K562 (cell line): ENCODE data around the gene TECPR1. TPM values are rescaled to one million over a fixed set of nuclear protein-coding genes. Genes with fewer than 3 reads are reported as not detected.

Experiments used
- ATAC-seq: fragments of 200-7000 bp; cut with Tn5 transposase; 3 replicates; pipeline ENCODE4 v1.9.1; 2020; ENCODE audit warnings: moderate library complexity
- BruUV-seq: library from RNA; stranded (reverse); fragments of 400-500 nt; replicated peaks from 2 replicates; lab custom pipeline; 2021; lab: Mats Ljungman, UMichigan
- CTCF ChIA-PET: fragments of 300-600 bp; formaldehyde crosslinking; extraction: SDS; loops from one replicate; lab custom pipeline; 2021; ENCODE audit warnings: low intra/inter-chr PET ratio; lab: Yijun Ruan, JAX
- POLR2A ChIA-PET: fragments of 300-600, 350-650 bp; sonication (Branson Sonifier 250); formaldehyde crosslinking; extraction: SDS; loops from one replicate; lab custom pipeline; 2021; ENCODE audit warnings: antibody characterized with exemption, inconsistent platforms; lab: Yijun Ruan, JAX
- DNase-seq, 4 experiments: peaks; one replicate each; pipeline versions ENCODE4 v3.0.0 to v3.0.0-alpha.2; 2011 to 2018; ENCODE audit warnings: low spot score in 3 of 4, mixed read lengths in 3 of 4; ENCODE audit errors: extremely low read depth in 1 of 4
- FAIRE-seq: peaks from 2 replicates; lab custom pipeline; 2011; peaks lifted over from hg19 to GRCh38; lab: Jason Lieb, UNC
- H2AFZ ChIP-seq: 2 replicates; pipeline ENCODE4 v1.6.0; 2011; ENCODE audit warnings: low read depth, low read length, control low read depth, inconsistent platforms
- H3K27ac ChIP-seq: fragments of 200-600 bp; 3 replicates; pipeline ENCODE4 v1.8.0; 2011; ENCODE audit warnings: low read depth, mild to moderate bottlenecking, control low read depth, inconsistent platforms, low read length, moderate library complexity, mixed read lengths; ENCODE audit errors: extremely low read depth
- H3K27me3 ChIP-seq, 2 experiments: fragments of 300-600 bp in 1 of 2; 2 replicates in 1 of 2; 3 replicates in 1 of 2; pipeline versions ENCODE4 v1.6.0 to v1.8.0; 2011; ENCODE audit warnings: inconsistent platforms in 2 of 2, low read length in 2 of 2, mild to moderate bottlenecking in 1 of 2, mixed read lengths in 1 of 2, moderate library complexity in 1 of 2; ENCODE audit not compliant: control insufficient read depth in 2 of 2, insufficient read depth in 2 of 2
- H3K36me3 ChIP-seq: fragments of 300-600 bp; 3 replicates; pipeline ENCODE4 v1.8.0; 2011; ENCODE audit warnings: mild to moderate bottlenecking, low read length, inconsistent platforms; ENCODE audit not compliant: control insufficient read depth, insufficient read depth
- H3K4me1 ChIP-seq, 2 experiments: fragments of 200-600 bp in 1 of 2; replicated peaks in 1 of 2; 2 replicates in 1 of 2; 3 replicates in 1 of 2; pipeline versions ENCODE4 v1.5.1 to v1.8.0; 2011; ENCODE audit warnings: inconsistent platforms in 2 of 2, low read length in 2 of 2, mild to moderate bottlenecking in 1 of 2, mixed read lengths in 1 of 2, moderate library complexity in 1 of 2; ENCODE audit not compliant: control insufficient read depth in 2 of 2, insufficient read depth in 2 of 2
- H3K4me2 ChIP-seq: 2 replicates; pipeline ENCODE4 v1.6.1; 2011; ENCODE audit warnings: low read length, control low read depth, inconsistent platforms, mixed read lengths; ENCODE audit not compliant: insufficient read depth
- H3K4me3 ChIP-seq: fragments of 200-600 bp; sonication (generic), shearing (Covaris generic); 2 replicates; pipeline ENCODE4 v1.5.1; 2016; ENCODE audit warnings: control low read depth, inconsistent platforms
- H3K79me2 ChIP-seq: fragments of 200-600 bp; 3 replicates; pipeline ENCODE4 v1.8.0; 2011; ENCODE audit warnings: low read length, inconsistent platforms; ENCODE audit not compliant: control insufficient read depth, insufficient read depth
- H3K9ac ChIP-seq, 2 experiments: 2 replicates each; pipeline versions ENCODE4 v1.6.0 to v1.6.1; 2011; ENCODE audit warnings: low read depth in 2 of 2, low read length in 2 of 2, control low read depth in 1 of 2, inconsistent platforms in 1 of 2, mild to moderate bottlenecking in 1 of 2, mixed read lengths in 1 of 2; ENCODE audit not compliant: insufficient read depth in 1 of 2
- H3K9me1 ChIP-seq: one replicate; pipeline ENCODE4 v1.6.0; 2011; ENCODE audit warnings: inconsistent platforms, mild to moderate bottlenecking, low read length, moderate library complexity; ENCODE audit not compliant: control insufficient read depth, insufficient read depth
- H3K9me3 ChIP-seq: replicated peaks from 2 replicates; pipeline ENCODE4 v1.5.1; 2011; ENCODE audit warnings: low read depth, low read length, inconsistent platforms; ENCODE audit not compliant: control insufficient read depth, insufficient read depth
- H4K20me1 ChIP-seq: replicated peaks from 2 replicates; pipeline ENCODE4 v1.6.1; 2011; ENCODE audit warnings: low read length, inconsistent platforms, mixed read lengths; ENCODE audit not compliant: control insufficient read depth, insufficient read depth
- BDP1 ChIP-seq: IDR thresholded peaks from 3 replicates; pipeline ENCODE4 v1.6.1; 2011; ENCODE audit not compliant: insufficient read length, insufficient read depth
- CHD2 ChIP-seq: IDR thresholded peaks from 2 replicates; pipeline ENCODE4 v1.6.1; 2011; ENCODE audit warnings: low read depth, low read length
- CREB5 ChIP-seq: fragments of 250-450 bp; sonication (Bioruptor Pico); IDR thresholded peaks from 2 replicates; pipeline ENCODE4 v1.5.0; 2020; ENCODE audit warnings: mild to moderate bottlenecking
- CTBP1 ChIP-seq: fragments of 450-650 bp; IDR thresholded peaks from 2 replicates; pipeline ENCODE4 v1.6.1; 2016; ENCODE audit warnings: borderline replicate concordance
- LCOR ChIP-seq: sonication (generic); formaldehyde crosslinking; IDR thresholded peaks from 2 replicates; pipeline ENCODE4 v1.8.0; 2022; ENCODE audit warnings: mild to moderate bottlenecking, missing genetic modification reagents
- MBD2 ChIP-seq: sonication (generic); IDR thresholded peaks from 2 replicates; pipeline ENCODE4 v1.6.1; 2016; ENCODE audit warnings: low read depth, borderline replicate concordance
- MXD1 ChIP-seq: fragments of 250-450 bp; sonication (Bioruptor Pico); IDR thresholded peaks from 2 replicates; pipeline ENCODE4 v1.8.0; 2021; ENCODE audit warnings: borderline replicate concordance, mild to moderate bottlenecking, moderate library complexity; ENCODE audit not compliant: poor library complexity, severe bottlenecking
- NR0B1 ChIP-seq: fragments of 450-650 bp; IDR thresholded peaks from one replicate; pipeline ENCODE4 v1.6.1; 2018; ENCODE audit warnings: mild to moderate bottlenecking, moderate library complexity; ENCODE audit not compliant: partially characterized antibody
- RBM39 ChIP-seq: fragments of 200-400 bp; formaldehyde crosslinking; optimal IDR thresholded peaks from 2 replicates; pipeline ENCODE3; 2018; ENCODE audit warnings: low read depth, low read length
- SIN3A ChIP-seq, 2 experiments: fragments of 150-350 bp in 1 of 2; IDR thresholded peaks; 2 replicates each; pipeline ENCODE4 v1.6.1; 2011 to 2016; ENCODE audit warnings: borderline replicate concordance in 2 of 2, low read depth in 2 of 2, low read length in 2 of 2, mild to moderate bottlenecking in 2 of 2, moderate library complexity in 2 of 2; ENCODE audit not compliant: control insufficient read depth in 1 of 2
- SREBF2 ChIP-seq: sonication (generic); formaldehyde crosslinking; IDR thresholded peaks from 2 replicates; pipeline ENCODE4 v1.4.0; 2020; ENCODE audit warnings: mild to moderate bottlenecking, missing genetic modification reagents
- SRSF3 ChIP-seq: fragments of 200-400 bp; formaldehyde crosslinking; IDR thresholded peaks from 2 replicates; pipeline ENCODE4 v1.6.1; 2016; ENCODE audit warnings: mild to moderate bottlenecking, low read length, moderate library complexity; ENCODE audit not compliant: insufficient read depth
- TAF15 ChIP-seq: fragments of 200-400 bp; formaldehyde crosslinking; IDR thresholded peaks from 2 replicates; pipeline ENCODE4 v1.6.1; 2017; ENCODE audit warnings: mild to moderate bottlenecking, low read depth, low read length, moderate library complexity
- TFAP4 ChIP-seq: sonication (generic); formaldehyde crosslinking; IDR thresholded peaks from 2 replicates; pipeline ENCODE4 v1.8.0; 2022; ENCODE audit warnings: missing genetic modification reagents, mild to moderate bottlenecking, moderate library complexity, borderline replicate concordance
- ZKSCAN3 ChIP-seq: fragments of 250-450 bp; sonication (Bioruptor Pico); IDR thresholded peaks from 2 replicates; pipeline ENCODE4 v1.4.0; 2020
- ZNF3 ChIP-seq: fragments of 250-450 bp; sonication (Bioruptor Pico); IDR thresholded peaks from 2 replicates; pipeline ENCODE4 v1.5.0; 2021; ENCODE audit warnings: mild to moderate bottlenecking, moderate library complexity
- ZNF436 ChIP-seq: fragments of 250-450, 450-650 bp; sonication (Bioruptor Pico); formaldehyde crosslinking; IDR thresholded peaks from 2 replicates; pipeline ENCODE4 v1.7.0; 2020; ENCODE audit warnings: mild to moderate bottlenecking
- ZNF445 ChIP-seq: fragments of 250-450 bp; sonication (Bioruptor Pico); IDR thresholded peaks from 2 replicates; pipeline ENCODE4 v1.4.0; 2020; ENCODE audit warnings: low read depth, mild to moderate bottlenecking, moderate library complexity
- WGBS: fragments of 100-300 bp; shearing (Covaris generic); methylation state at CpG from one replicate; pipeline ENCODE4 v1.1.6; 2016; ENCODE audit warnings: low coverage, mixed read lengths; ENCODE audit not compliant: insufficient coverage; ENCODE audit errors: missing lambda C conversion rate; 5-methylcytosine and 5-hydroxymethylcytosine counted together
- in situ Hi-C: fragments of 300-500 bp; cut with MboI; formaldehyde crosslinking; loops from 4 replicates; pipeline ENCODE4 v1.15.0; 2018; ENCODE audit warnings: inconsistent platforms, mixed read lengths
- intact Hi-C: fragments of 100-400 bp; cut with micrococcal nuclease; formaldehyde crosslinking; loops from 2 replicates; pipeline ENCODE4 v1.14.2; 2022
- polyA plus RNA-seq, 8 experiments: library from polyadenylated mRNA; depleted of rRNA in 4 of 8; stranded (reverse) in 5 of 8; unstranded in 3 of 8; fragments of >200 nt; fragmentation: Nextera tagmentation in 2 of 8; fragmentation: Illumina TruSeq in 1 of 8; extraction: Ambion mirVana in 2 of 8; extraction: Trizol in 1 of 8; gene quantifications; 2 replicates each; pipeline versions ENCODE4 v1.2.1 to v1.2.3, GENCODE V29; 2011 to 2014; ENCODE audit warnings: inconsistent platforms in 1 of 8, missing spikeins in 1 of 8
- total RNA-seq, 7 experiments: library from RNA; depleted of rRNA in 6 of 7; stranded (reverse); fragments of >200 nt in 6 of 7; fragmentation: Illumina TruSeq in 2 of 7; extraction: Trizol in 2 of 7; gene quantifications; 2 replicates each; pipeline versions ENCODE4 v1.2.1 to v1.2.3, GENCODE V29; 2011 to 2021; ENCODE audit warnings: low replicate concordance in 1 of 7

The TECPR1 gene
- total and polyA plus RNA-seq, 9 of the 15 experiments (the other 6 are each of a cell fraction or from before 2014, with no cell fraction given) = 0.17 to 15.0 (median 2.2) TPM

- Histone ChIP-seq H3K9me3 (no peaks in the 10 kb centered on the region), H3K4me3 (no peak overlapping the region), H3K4me2 (no peak overlapping the region), H3K36me3 (no peaks in the 10 kb centered on the region), H2AFZ (no peak overlapping the region), H3K79me2 (no peaks in the 10 kb centered on the region), H3K9me1 (no peaks in the 10 kb centered on the region), H3K4me1 (peaks cover 0 to 18% of the 10 kb centered on the region in 2 experiments; a peak in 2 of 5 replicates), H3K27ac (no peak overlapping the region), H3K9ac (no peak overlapping the region), H4K20me1 (no peaks in the 10 kb centered on the region), H3K27me3 (peaks cover 0 to 7% of the 10 kb centered on the region in 2 experiments; a peak in 1 of 5 replicates)
- DNase-seq (peak; percentile 57 to 74 (median 67)), FAIRE-seq (peak; percentile 73), ATAC-seq (peak; percentile 94)
- in situ Hi-C loops = no loop called here
- ChIA-PET POLR2A (interaction anchor here (0.6 kb wide), 1 partner anchor 1135 kb away, joined by 3 read pairs; no protein-coding TSS in a partner anchor), CTCF (interaction anchor here (0.7 kb wide), 1 partner anchor 220 kb away, joined by 5 read pairs; no protein-coding TSS in a partner anchor)
- no TSS peak for BruUV-seq
- intact Hi-C loops = loop anchor here (1.0 to 5.0 kb wide), 2 partner anchors 74 to 220 kb away; no protein-coding TSS in a partner anchor
- WGBS = 42% methylated on average over 12 of the region's 19 CpGs
- no peak for TF ChIP-seq TAF15
- no peak for TF ChIP-seq SIN3A (IDR thresholded peaks at IDR 0.05; ENCODE audit: borderline replicate concordance in 2 of 2, control insufficient read depth in 1 of 2, low read depth in 2 of 2, low read length in 2 of 2)
- no peak for TF ChIP-seq CHD2
- TF ChIP-seq RBM39 = no peak
- TF ChIP-seq ZNF445 (CRISPR knock-in tag) = no peak
- TF ChIP-seq ZKSCAN3 (CRISPR knock-in tag) = no peak
- no peak for TF ChIP-seq ZNF3 (CRISPR knock-in tag)
- no peak for TF ChIP-seq NR0B1
- no peak for TF ChIP-seq MXD1
- TF ChIP-seq TFAP4 (CRISPR knock-in tag) = peak; percentile 28; the same call in 1 of the 2 replicates
- TF ChIP-seq ZNF436 (CRISPR knock-in tag) = no peak
- TF ChIP-seq SRSF3 = no peak
- no peak for TF ChIP-seq SREBF2 (CRISPR knock-in tag)
- no peak for TF ChIP-seq LCOR (CRISPR knock-in tag)
- no peak for TF ChIP-seq BDP1
- TF ChIP-seq CTBP1 = no peak
- TF ChIP-seq CREB5 (CRISPR knock-in tag) = no peak
- TF ChIP-seq MBD2 = no peak
Observed at GRCh38 chr7:98240961-98241673, 10.9 kb downstream of the TECPR1 start.
